Gastroesophageal sphincter (tissue), 4 donors: ENCODE results near the gene EPHB2. TPM values are rescaled to one million over a fixed set of nuclear protein-coding genes. Genes with fewer than 3 reads are reported as not detected.

Experiments used
- ATAC-seq: fragments of 150-250 bp; one replicate; pipeline ENCODE4 v1.9.1; 2016; ENCODE audit warnings: mild to moderate bottlenecking, moderate library complexity
- H3K27ac ChIP-seq, 4 donors: fragments of 200-600 bp; sonication (generic) in 3 of 4; 1 replicate in 3 of 4; 2 replicates in 1 of 4; pipeline ENCODE4 v1.5.1; 2016 to 2019
- H3K27me3 ChIP-seq: fragments of 200-600 bp; sonication (generic); one replicate; pipeline ENCODE4 v1.5.1; 2019
- H3K36me3 ChIP-seq, 2 donors: fragments of 200-600 bp; sonication (generic); one replicate each; pipeline ENCODE4 v1.5.1; 2019; ENCODE audit warnings: control low read depth in 1 of 2
- H3K4me1 ChIP-seq, 3 donors: fragments of 200-600 bp; sonication (generic); 1 replicate in 2 of 3; 2 replicates in 1 of 3; pipeline ENCODE4 v1.5.1; 2016 to 2019; ENCODE audit warnings: control low read depth in 2 of 3
- H3K4me3 ChIP-seq, 2 donors: fragments of 200-600 bp; sonication (generic); one replicate each; pipeline ENCODE4 v1.5.1; 2019; ENCODE audit warnings: mild to moderate bottlenecking in 1 of 2, moderate library complexity in 1 of 2
- H3K9me3 ChIP-seq, 3 donors: fragments of 200-600 bp; sonication (generic); one replicate each; pipeline ENCODE4 v1.5.1; 2017 to 2019; ENCODE audit warnings: control low read depth in 2 of 3
- EP300 ChIP-seq: sonication (generic); formaldehyde crosslinking; IDR thresholded peaks from one replicate; pipeline ENCODE4 v1.6.1; 2017; ENCODE audit warnings: antibody characterized with exemption, mild to moderate bottlenecking
- POLR2A ChIP-seq, 2 donors: fragments of 450-650 bp; IDR thresholded peaks; one replicate each; pipeline ENCODE4 v1.6.1; 2017; ENCODE audit warnings: antibody characterized with exemption in 2 of 2, mild to moderate bottlenecking in 2 of 2, moderate library complexity in 1 of 2
- POLR2AphosphoS5 ChIP-seq: sonication (generic); formaldehyde crosslinking; IDR thresholded peaks from one replicate; pipeline ENCODE4 v1.6.1; 2017; ENCODE audit warnings: antibody characterized with exemption
- WGBS, 2 donors: methylation state at CpG; one replicate each; pipeline ENCODE4 v1.1.5; 2018; ENCODE audit warnings: low coverage in 1 of 2; 5-methylcytosine and 5-hydroxymethylcytosine counted together
- total RNA-seq, 4 donors: library from RNA; depleted of rRNA; stranded (reverse); fragments of >200 nt; gene quantifications; one replicate each; pipeline ENCODE4 v1.1.0, GENCODE V29; 2016
- TF ChIP-seq, protein P1 (sequence below), 4 experiments: fragments of 200-600 bp in 2 of 4; fragments of 450-650 bp in 2 of 4; sonication (generic) in 1 of 4; IDR thresholded peaks; one replicate each; pipeline ENCODE4 v1.5.1; 2017 to 2019; ENCODE audit warnings: antibody characterized with exemption in 4 of 4, mild to moderate bottlenecking in 2 of 4, moderate library complexity in 2 of 4

The EPHB2 gene
- total RNA-seq, 4 donors from 2014 or later: 2.0 to 5.9 (median 2.6) TPM

GRCh38 chr1:22745669-22746585 is 35.3 kb downstream of the EPHB2 start:
- ATAC-seq: no peak
- Histone ChIP-seq H3K9me3 (no peaks in the 10 kb centered on the region), H3K4me3 (no peak overlapping the region), H3K27ac (no peak overlapping the region), H3K4me1 (peaks cover 0 to 16% (median under 1%) of the 10 kb centered on the region in 3 donors), H3K27me3 (peaks cover 24% of the 10 kb centered on the region), H3K36me3 (no peaks in the 10 kb centered on the region)
- TF ChIP-seq, protein P1, sequence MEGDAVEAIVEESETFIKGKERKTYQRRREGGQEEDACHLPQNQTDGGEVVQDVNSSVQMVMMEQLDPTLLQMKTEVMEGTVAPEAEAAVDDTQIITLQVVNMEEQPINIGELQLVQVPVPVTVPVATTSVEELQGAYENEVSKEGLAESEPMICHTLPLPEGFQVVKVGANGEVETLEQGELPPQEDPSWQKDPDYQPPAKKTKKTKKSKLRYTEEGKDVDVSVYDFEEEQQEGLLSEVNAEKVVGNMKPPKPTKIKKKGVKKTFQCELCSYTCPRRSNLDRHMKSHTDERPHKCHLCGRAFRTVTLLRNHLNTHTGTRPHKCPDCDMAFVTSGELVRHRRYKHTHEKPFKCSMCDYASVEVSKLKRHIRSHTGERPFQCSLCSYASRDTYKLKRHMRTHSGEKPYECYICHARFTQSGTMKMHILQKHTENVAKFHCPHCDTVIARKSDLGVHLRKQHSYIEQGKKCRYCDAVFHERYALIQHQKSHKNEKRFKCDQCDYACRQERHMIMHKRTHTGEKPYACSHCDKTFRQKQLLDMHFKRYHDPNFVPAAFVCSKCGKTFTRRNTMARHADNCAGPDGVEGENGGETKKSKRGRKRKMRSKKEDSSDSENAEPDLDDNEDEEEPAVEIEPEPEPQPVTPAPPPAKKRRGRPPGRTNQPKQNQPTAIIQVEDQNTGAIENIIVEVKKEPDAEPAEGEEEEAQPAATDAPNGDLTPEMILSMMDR (IDR thresholded peaks at IDR 0.05): no peak
- TF ChIP-seq EP300 (no peak), POLR2A (IDR thresholded peaks at IDR 0.05) (no peak), POLR2AphosphoS5 (no peak)
- WGBS, 2 donors: 49 to 70% methylated on average over 2 of the region's 14 CpGs

DNA sequence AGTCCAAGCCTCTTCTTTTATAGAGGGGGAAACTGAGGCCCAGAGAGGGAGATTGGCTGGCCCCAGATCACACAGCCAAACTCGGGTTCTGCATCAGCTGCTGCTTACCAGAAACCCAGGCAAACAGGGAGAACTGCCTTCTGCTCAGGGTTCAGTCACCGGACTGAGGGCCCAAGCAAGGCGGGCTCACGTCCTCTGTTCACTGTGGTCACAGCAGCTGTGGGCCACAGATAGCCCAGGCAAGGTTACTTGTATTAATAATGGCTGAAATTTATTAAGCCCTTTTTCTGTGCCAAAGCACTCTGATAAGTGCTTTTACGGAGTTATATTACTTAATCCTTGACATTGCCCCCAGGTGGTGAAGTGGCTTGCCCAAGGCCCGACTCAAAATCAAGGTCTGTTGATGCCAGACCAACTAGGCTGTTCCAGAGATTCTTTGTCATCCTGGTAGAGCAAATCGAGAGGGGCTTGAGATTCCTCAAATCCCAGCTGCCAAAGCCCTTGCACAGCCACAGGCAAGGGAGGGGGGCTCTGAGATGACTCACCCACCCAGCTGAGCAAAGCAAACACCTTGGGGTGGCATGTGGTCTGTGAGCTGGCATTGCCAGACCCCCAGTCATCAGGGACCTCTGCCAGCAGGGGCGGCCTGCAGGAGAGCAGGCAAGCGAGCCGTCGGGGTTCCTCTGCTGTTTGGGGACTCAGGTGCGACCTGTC is 36.5 kb downstream of the EPHB2 start:
- no peak for ATAC-seq
- WGBS, 2 donors: 65 to 77% methylated on average over 4 to 7 of the region's 12 CpGs

GRCh38 chr1:22747735-22748073 is 37.1 kb downstream of the EPHB2 start:
- Histone ChIP-seq H3K36me3 (no peaks in the 10 kb centered on the region), H3K4me3 (no peak overlapping the region), H3K9me3 (no peaks in the 10 kb centered on the region), H3K27ac (no peak overlapping the region), H3K27me3 (peaks cover 6% of the 10 kb centered on the region), H3K4me1 (peaks cover 0 to 25% (median 6%) of the 10 kb centered on the region in 3 donors)
- 67% methylated on average over 1 of the region's 4 CpGs; no CpG with 5 or more reads in 1 of the 2 donors for WGBS, 2 donors
- ATAC-seq: no peak
- TF ChIP-seq EP300 (no peak), POLR2AphosphoS5 (no peak)
- TF ChIP-seq, protein P1 (IDR thresholded peaks at IDR 0.05): no peak

More for the DNA sequence above, 36.5 kb downstream of the EPHB2 start:
- no peak overlapping the region for H3K27ac ChIP-seq
- no peaks in the 10 kb centered on the region for H3K36me3 ChIP-seq
- peaks cover 11% of the 10 kb centered on the region for H3K27me3 ChIP-seq
- H3K4me3 ChIP-seq: no peak overlapping the region
- peaks cover 0 to 25% (median 6%) of the 10 kb centered on the region in 3 donors for H3K4me1 ChIP-seq
- H3K9me3 ChIP-seq: no peaks in the 10 kb centered on the region
- no peak for TF ChIP-seq POLR2A (IDR thresholded peaks at IDR 0.05)
- TF ChIP-seq POLR2AphosphoS5: no peak
- TF ChIP-seq, protein P1 (IDR thresholded peaks at IDR 0.05): no peak
- TF ChIP-seq EP300: no peak

GRCh38 chr1:22749503-22749902 is 38.9 kb downstream of the EPHB2 start:
- H3K4me3 ChIP-seq: no peak overlapping the region
- H3K36me3 ChIP-seq: no peaks in the 10 kb centered on the region
- no peak for ATAC-seq
- H3K27ac ChIP-seq: peak overlapping the region in 1 of 4 donors; percentile 66
- peaks cover 0 to 25% (median 6%) of the 10 kb centered on the region in 3 donors for H3K4me1 ChIP-seq
- H3K9me3 ChIP-seq: no peaks in the 10 kb centered on the region
- TF ChIP-seq, protein P1 (IDR thresholded peaks at IDR 0.05): no peak
- 73 to 88% methylated on average over 2 to 4 of the region's 4 CpGs for WGBS, 2 donors
- H3K27me3 ChIP-seq: no peaks in the 10 kb centered on the region
